ENCODE results near the gene METRN.
"Not testable (repeated sequence)": the region's sequence is repeated elsewhere in the genome, so short reads cannot be mapped to it uniquely, and the experiment has no call there.

Gene METRN

DNA sequence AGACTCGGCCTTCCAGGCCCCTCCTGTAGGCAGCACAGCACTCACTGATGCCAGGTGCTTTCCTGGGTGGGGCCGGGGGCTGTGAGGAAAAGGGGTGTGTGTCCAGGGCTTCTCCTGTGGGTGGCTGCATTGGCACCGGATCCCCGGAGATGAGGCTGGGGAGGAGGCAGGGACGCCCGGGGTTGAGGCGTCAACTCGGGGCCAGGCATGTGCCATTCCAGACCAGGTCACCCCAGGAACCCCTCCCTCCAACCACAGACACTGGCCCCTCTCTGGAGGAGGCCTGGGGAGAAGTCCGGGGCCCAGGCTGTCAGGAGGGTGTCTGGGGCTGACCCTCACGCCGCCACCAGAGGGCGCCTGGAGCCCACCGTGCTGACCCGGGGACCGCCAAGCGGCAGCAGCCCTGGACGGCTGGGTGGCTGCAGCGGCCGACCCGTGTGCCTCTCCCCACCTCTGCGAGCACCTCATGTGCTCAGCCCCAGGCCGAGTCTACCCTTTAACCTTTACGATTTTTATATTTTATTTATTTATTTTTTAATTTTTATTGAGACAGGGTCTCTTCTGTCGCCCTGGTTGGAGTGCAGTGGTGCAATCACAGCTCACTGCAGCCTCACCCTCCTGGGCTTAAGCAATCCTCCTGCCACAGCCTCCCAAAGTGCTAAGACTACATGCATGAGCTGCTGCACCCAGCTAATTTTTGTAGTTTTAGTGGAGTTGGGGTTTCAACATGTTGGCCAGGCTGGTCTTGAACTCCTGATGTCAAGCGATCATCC is 3.2 kb upstream of the METRN start:
- no peak overlapping the region for H3K4me3 ChIP-seq (ENCODE audit: control insufficient read depth, low read depth, low read length)
- peak; percentile 59 for DNase-seq (ENCODE audit: low read depth)
- TF ChIP-seq, protein P1, sequence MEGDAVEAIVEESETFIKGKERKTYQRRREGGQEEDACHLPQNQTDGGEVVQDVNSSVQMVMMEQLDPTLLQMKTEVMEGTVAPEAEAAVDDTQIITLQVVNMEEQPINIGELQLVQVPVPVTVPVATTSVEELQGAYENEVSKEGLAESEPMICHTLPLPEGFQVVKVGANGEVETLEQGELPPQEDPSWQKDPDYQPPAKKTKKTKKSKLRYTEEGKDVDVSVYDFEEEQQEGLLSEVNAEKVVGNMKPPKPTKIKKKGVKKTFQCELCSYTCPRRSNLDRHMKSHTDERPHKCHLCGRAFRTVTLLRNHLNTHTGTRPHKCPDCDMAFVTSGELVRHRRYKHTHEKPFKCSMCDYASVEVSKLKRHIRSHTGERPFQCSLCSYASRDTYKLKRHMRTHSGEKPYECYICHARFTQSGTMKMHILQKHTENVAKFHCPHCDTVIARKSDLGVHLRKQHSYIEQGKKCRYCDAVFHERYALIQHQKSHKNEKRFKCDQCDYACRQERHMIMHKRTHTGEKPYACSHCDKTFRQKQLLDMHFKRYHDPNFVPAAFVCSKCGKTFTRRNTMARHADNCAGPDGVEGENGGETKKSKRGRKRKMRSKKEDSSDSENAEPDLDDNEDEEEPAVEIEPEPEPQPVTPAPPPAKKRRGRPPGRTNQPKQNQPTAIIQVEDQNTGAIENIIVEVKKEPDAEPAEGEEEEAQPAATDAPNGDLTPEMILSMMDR (conservative IDR thresholded peaks at IDR 0.05; ENCODE audit: control insufficient read depth, insufficient read depth, low read depth, low read length), result peak; percentile 70

DNA sequence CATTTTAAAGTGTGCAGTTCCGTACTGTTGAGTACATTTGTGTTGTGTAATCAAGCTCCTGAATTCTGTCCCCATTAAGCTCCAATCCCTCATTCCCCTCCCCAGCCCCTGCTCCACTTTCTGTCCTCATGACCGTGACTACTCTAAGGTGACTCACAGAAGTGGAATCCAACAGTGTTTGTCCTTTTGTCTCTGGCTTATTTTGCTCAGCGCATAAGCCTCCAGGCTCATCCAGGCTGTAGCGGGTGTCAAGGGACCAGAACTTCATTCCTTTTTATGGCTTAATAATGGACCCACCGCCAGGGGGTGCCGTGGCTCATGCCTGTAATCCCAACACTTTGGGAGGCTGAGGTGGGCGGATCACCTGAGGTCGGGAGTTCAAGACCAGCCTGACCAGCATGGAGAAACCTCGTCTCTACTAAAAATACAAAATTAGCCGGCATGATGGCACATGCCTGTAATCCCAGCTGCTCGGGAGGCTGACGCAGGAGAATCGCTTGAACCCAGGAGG is 2.1 kb upstream of the METRN start:
- H3K4me3 ChIP-seq (ENCODE audit: control insufficient read depth, low read depth, low read length), result not testable (repeated sequence)
- TF ChIP-seq, protein P1 (conservative IDR thresholded peaks at IDR 0.05; ENCODE audit: control insufficient read depth, insufficient read depth, low read depth, low read length), result peak; percentile 47
- peak; percentile 98 for DNase-seq (ENCODE audit: low read depth)

DNA sequence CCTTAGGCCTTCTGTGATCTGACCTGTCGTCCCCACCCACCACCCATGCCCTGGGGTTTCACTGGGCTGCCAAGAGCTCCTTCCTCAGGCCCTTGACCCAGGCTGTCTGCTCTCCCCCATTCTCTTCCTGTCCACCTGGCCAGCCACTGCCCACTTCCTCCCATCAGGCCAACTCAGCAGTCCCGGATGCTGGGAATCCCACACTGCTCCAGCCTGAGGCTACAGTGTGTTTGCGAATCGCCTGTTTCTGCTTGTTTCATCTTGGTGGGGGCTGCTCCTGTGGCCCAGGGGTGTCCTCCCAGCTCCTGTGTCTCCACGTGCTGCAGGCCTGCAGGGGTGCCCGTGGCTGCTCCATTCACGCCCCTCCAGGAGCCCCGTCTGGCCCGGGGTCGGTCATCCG is 839 bp upstream of the METRN start:
- DNase-seq (ENCODE audit: low read depth), result no peak
- H3K4me3 ChIP-seq (ENCODE audit: control insufficient read depth, low read depth, low read length), result no peak overlapping the region

DNA sequence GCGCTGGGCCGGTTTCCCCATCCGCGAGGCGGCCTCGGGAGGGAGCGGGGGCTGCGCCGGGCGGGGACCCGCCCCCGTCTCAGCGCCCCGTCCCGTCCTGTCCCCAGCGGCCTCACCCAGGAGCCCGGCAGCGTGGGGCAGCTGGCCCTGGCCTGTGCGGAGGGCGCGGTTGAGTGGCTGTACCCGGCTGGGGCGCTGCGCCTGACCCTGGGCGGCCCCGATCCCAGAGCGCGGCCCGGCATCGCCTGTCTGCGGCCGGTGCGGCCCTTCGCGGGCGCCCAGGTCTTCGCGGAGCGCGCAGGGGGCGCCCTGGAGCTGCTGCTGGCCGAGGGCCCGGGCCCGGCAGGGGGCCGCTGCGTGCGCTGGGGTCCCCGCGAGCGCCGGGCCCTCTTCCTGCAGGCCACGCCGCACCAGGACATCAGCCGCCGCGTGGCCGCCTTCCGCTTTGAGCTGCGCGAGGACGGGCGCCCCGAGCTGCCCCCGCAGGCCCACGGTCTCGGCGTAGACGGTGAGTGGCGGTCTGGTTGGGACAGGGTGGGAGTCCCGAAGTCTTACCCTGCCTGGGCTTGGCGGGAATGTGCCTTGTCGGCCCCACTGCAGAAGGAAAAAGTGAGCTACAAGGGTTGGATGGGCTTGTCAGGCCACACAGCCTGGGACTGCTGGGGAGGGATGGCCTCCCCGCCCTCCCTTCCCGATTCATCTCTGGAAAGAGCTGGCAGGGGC is 720 bp downstream of the METRN start:
- TF ChIP-seq, protein P1 (conservative IDR thresholded peaks at IDR 0.05; ENCODE audit: control insufficient read depth, insufficient read depth, low read depth, low read length), result no peak
- DNase-seq (ENCODE audit: low read depth), result peak; percentile 20
- peak overlapping the region; percentile 49 for H3K4me3 ChIP-seq (ENCODE audit: control insufficient read depth, low read depth, low read length)

More for the DNA sequence above, 839 bp upstream of the METRN start:
- TF ChIP-seq, protein P1 (conservative IDR thresholded peaks at IDR 0.05; ENCODE audit: control insufficient read depth, insufficient read depth, low read depth, low read length), result no peak

DNA sequence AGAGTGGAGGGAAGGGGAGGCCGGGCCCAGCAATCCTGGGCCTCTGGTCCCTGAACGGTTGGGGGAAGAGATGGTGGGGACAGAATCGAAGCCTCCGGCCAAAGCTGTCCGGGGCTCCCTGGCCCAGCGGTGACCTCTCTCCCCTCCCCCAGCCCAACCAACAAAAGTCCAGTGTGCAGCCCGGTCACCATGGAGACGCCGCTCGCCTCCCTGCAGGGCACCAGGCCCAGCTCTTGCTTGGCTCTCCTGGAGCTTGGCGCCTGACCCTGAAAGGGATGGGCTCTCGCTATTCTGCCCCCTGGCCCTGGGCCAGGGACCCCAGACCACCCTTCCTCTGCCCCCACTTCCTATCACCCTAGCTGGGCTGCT is 1.3 kb downstream of the METRN start:
- TF ChIP-seq, protein P1 (conservative IDR thresholded peaks at IDR 0.05; ENCODE audit: control insufficient read depth, insufficient read depth, low read depth, low read length), result no peak
- peak overlapping the region; percentile 49 for H3K4me3 ChIP-seq (ENCODE audit: control insufficient read depth, low read depth, low read length)
- peak; percentile 48 for DNase-seq (ENCODE audit: low read depth)

DNA sequence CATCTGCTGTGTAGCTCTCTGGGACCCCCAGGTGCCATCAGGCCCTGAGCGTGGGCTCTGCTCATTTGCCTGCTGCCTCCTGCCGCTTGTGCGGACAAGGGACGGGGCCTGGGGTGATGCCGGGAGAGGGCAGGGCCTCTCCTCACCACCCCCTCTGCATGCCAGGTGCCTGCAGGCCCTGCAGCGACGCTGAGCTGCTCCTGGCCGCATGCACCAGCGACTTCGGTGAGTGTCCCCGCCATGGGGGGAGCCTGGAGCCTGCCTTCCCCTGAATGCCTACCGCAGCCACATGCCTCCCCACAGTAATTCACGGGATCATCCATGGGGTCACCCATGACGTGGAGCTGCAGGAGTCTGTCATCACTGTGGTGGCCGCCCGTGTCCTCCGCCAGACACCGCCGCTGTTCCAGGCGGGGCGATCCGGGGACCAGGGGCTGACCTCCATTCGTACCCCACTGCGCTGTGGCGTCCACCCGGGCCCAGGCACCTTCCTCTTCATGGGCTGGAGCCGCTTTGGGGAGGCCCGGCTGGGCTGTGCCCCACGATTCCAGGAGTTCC is 1.9 kb downstream of the METRN start:
- H3K4me3 ChIP-seq (ENCODE audit: control insufficient read depth, low read depth, low read length), result no peak overlapping the region

More for the DNA sequence above, 1.9 kb downstream of the METRN start:
- TF ChIP-seq, protein P1 (conservative IDR thresholded peaks at IDR 0.05; ENCODE audit: control insufficient read depth, insufficient read depth, low read depth, low read length), result no peak
- no peak for DNase-seq (ENCODE audit: low read depth)
